CD4-positive, alpha-beta T cell treated with Interleukin-17A for 1 hour (primary cell): ENCODE measurements around the gene HINFP.
A peak's percentile ranks its signal among the peaks of the same experiment; 100 is the strongest.

Experiments used
- DNase-seq: peaks from one replicate; pipeline ENCODE4 v3.0.0-alpha.2; 2020

HINFP gene

GRCh38 chr11:119121008-119121810 lies at the start of gene HINFP:
TSS of gene HINFP (plus strand) at chr11:119121580. CDS start at chr11:119126945, 5,365 bp downstream.
- DNase-seq = peak; percentile 100

DNA sequence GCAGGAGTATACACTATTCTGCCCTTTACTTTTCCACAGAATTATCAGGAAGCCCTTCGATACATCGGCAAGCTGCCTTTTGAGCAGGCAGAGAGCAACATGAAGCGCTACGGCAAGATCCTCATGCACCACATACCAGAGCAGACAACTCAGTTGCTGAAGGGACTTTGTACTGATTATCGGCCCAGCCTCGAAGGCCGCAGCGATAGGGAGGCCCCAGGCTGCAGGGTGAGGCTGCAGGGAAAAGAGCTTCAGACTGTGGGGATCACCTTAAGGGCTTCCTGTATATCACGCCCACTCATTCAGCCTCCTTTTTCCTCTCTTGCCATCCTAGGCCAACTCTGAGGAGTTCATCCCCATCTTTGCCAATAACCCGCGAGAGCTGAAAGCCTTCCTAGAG lies 43.5 kb upstream of the HINFP start:
- DNase-seq = no peak

GRCh38 chr11:119078675-119079420 lies 42.5 kb upstream of the HINFP start:
- DNase-seq = no peak

DNA sequence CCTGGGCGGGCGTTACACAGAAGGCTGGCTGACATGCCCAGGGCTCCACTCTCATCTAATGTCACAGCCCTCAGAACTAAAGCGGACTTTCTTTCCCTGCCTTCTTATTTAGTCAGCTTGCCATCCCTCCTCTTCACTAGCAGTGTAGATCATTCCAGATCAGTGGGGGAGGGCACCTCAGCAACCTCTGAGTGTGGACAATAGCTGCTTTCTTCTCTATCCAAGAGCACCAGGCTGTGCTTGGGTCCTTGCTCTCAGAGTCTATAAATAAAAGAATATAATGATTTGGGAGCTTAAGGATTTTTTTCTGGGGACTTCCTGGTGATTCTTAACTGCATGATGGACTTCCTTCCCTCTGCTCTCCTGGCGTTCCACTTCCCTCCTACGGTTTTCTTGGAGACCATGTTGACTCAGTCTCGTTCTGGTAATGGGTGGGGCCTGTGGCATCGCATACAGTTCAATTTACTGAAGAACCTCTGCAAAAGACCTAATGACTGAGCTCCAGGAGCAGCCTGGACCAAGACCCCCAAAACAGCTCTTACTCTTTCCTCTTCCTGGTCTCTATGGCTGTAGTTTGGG lies 39.6 kb upstream of the HINFP start:
- no peak for DNase-seq

- DNase-seq = peak; percentile 94
Measured at GRCh38 chr11:119084663-119085436, 36.5 kb upstream of the HINFP start, which contains the start of gene HMBS. TSS of gene HMBS (plus strand) at chr11:119084881. CDS start at chr11:119085034, 153 bp downstream.

DNA sequence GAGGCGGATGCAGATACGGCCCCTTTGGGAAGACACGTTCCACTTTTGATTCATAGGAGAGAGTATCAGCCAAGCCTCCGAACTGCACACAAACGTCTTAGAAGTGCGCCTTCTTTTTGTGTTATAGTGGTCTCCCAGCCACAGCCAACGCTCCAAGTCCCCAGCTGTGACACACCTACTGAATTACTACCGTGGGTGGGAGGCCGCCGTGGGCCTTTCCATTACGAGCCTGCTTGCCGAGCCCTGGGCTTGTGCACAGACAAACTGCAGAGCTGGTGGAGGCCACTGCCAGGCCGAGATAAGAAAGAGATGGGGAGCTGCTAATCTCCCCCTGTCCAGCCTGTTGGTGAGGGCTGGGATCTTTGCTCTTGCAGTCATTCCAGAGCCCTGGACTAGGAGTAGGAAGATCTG lies 35.9 kb upstream of the HINFP start:
- DNase-seq = no peak

DNA sequence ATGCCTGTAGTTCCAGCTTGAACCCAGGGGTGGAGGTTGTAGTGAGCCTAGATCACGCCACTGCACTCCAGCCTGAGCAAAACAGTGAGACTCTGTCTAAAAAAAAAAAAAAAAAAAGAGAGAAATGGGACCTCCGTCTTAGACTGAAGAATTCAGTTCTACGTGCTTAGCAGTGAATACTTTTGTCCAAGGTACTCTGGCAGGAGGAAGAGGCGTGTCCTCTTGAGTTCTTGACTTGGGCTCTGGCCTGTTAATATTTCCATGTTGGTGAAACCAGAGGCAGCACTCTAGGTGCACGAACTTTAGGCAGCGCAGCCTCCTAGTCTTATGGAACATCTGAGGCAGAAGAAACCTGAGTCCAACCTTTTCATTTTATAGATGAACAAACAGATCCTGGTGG lies 34.3 kb upstream of the HINFP start:
- DNase-seq = no peak

GRCh38 chr11:119087747-119088241 lies 33.6 kb upstream of the HINFP start:
- DNase-seq = no peak

- DNase-seq = no peak
Measured at GRCh38 chr11:119088406-119088805, 33.0 kb upstream of the HINFP start.

GRCh38 chr11:119089319-119089718 lies 32.1 kb upstream of the HINFP start:
- no peak for DNase-seq

DNA sequence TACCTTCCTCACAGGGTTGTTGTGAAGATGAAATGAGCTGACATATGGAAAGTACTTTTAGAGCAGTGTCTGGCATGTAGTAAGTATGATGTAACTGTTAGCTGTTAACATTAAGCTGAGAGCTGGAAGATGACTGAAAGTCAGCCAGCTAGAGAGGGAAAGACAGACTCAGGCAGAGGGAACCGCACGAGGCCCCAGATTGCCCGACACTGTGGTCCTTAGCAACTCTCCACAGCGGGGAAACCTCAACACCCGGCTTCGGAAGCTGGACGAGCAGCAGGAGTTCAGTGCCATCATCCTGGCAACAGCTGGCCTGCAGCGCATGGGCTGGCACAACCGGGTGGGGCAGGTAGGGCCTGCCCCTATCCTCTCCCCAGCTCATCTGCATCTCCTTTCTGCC lies 30.2 kb upstream of the HINFP start:
- DNase-seq = no peak

GRCh38 chr11:119091966-119092879 lies 29.2 kb upstream of the HINFP start:
- DNase-seq = no peak

DNA sequence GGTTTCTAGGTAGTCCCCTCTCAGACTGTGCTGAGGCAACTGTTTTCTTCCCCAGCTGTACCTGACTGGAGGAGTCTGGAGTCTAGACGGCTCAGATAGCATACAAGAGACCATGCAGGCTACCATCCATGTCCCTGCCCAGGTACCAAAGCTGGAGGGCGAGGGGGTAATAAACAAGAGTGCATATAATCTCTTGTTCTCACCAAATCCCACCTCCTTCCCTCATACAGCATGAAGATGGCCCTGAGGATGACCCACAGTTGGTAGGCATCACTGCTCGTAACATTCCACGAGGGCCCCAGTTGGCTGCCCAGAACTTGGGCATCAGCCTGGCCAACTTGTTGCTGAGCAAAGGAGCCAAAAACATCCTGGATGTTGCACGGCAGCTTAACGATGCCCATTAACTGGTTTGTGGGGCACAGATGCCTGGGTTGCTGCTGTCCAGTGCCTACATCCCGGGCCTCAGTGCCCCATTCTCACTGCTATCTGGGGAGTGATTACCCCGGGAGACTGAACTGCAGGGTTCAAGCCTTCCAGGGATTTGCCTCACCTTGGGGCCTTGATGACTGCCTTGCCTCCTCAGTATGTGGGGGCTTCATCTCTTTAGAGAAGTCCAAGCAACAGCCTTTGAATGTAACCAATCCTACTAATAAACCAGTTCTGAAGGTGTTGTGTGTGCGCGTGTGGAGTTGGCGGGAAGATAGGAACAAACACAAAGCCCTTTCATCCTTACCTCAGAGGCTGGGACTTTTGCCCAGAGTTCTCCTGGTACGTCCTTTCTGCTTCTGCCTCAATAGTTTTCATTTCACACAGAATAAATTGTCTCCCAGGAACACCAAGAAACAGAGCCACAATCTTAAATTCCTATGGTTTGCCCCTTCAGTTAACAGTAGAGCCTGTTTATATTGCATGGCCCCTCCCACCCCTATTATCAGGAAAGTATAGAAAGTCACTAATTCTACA lies 28.2 kb upstream of the HINFP start:
- DNase-seq = no peak

- peak; percentile 44 for DNase-seq
Measured at GRCh38 chr11:119093942-119094815, 27.2 kb upstream of the HINFP start.

GRCh38 chr11:119094816-119095065 lies 26.6 kb upstream of the HINFP start:
- DNase-seq = peak; percentile 72

DNA sequence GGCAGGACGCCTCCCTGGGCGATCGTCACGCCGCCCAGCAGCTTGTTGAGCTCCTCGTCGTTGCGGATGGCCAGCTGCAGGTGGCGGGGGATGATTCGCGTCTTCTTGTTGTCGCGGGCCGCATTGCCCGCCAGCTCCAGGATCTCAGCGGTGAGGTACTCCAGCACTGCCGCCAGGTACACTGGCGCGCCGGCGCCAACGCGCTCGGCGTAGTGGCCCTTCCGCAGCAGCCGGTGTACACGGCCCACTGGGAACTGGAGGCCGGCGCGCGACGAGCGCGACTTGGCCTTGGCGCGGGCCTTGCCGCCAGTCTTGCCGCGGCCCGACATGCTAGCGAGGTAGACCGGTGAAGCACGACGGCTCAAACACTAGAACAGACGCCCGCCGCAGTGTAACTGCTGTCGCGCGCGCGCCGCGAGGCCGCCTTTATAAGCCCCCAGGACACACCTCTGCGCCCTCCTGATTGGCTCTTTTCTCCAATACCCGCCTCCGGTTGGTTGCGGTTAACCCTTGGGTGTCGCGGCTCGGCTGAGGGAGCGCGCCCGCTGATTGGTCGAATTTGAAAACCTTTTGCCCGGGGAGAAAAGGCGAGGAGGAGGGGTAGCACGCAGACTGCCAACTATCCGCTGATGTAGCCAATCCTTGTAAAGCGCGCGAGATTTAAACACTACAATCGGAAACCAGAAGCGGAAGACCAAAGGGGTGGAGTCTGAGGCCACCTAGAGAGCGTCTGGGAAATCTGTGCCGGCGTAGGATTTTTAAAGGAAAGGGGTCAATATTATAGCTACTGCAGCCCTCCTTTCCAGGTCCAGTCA lies 26.1 kb upstream of the HINFP start:
- DNase-seq = peak; percentile 100

GRCh38 chr11:119099711-119100110 lies 21.7 kb upstream of the HINFP start:
- no peak for DNase-seq

- peak; percentile 27 for DNase-seq
Measured at GRCh38 chr11:119100246-119100970, 21.0 kb upstream of the HINFP start.
